Suprapubic skin (tissue), 4 donors: ENCODE results near the gene TOPBP1.

Experiments
- POLR2A ChIP-seq, 2 donors: fragments of 450-650 bp; IDR thresholded peaks; one replicate each; pipeline ENCODE4 v1.6.1; 2017; ENCODE audit warnings: antibody characterized with exemption in 2 of 2, mild to moderate bottlenecking in 2 of 2, moderate library complexity in 2 of 2
- POLR2AphosphoS5 ChIP-seq, 3 donors: sonication (generic); formaldehyde crosslinking; IDR thresholded peaks; one replicate each; pipeline ENCODE4 v1.6.1; 2017; ENCODE audit warnings: antibody characterized with exemption in 3 of 3

DNA sequence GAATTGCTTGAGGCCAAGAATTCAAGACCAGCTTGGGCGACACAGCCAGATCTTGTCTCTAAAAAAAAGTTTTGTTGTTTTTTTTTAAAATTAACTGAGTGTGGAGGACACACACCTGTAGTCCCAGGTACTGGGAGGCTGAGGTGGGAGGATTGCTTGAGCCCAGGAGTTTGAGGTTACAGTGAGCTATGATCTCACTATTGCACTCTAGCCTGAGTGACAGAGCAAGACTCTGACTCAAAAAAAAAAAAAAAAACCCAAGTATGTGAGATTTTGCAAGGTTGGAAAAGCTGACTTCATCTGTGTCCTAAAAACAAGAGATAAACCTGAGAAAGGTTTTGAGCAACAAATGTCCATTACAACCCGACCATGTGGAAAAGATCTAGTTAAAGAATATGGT lies 5.4 kb upstream of the TOPBP1 start:
- TF ChIP-seq POLR2A (IDR thresholded peaks at IDR 0.05) (no peak), POLR2AphosphoS5 (IDR thresholded peaks at IDR 0.05) (no peak)
